ENCODE results near the gene SDK1.

GRCh38 chr7:4265676-4266075 is 964.6 kb downstream of the SDK1 start:
- TF ChIP-seq POLR2A (IDR thresholded peaks at IDR 0.05) (no peak), CTCF (IDR thresholded peaks at IDR 0.05) (no peak)
